ENCODE measurements around the gene WBP4. TPM values are rescaled to one million over a fixed set of nuclear protein-coding genes. Genes with fewer than 3 reads are reported as not detected.
A peak's percentile ranks its signal among the peaks of the same experiment; 100 is the strongest.

WBP4 gene
- total RNA-seq, 1 donor from 2014 or later: 8.2 TPM

DNA sequence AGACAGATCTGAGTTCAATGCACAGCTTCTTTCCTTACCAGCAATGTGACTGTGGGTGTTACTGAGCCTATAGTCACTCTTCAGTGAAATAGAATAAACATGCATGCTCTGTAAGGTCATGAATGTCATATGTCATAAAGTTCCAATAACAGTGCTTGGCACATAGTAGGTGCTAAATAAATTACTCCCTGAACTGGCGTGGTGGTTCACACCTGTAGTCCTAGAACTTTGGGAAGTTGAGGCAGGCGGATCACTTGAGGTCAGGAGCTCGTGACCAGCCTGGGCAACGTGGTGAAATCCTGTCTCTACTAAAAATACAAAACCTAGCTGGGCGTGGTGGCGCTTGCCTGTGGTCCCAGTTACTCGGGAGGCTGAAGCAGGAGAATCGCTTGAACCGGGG, 13.2 kb downstream of the WBP4 start:
- H3K9me3 Mint-ChIP-seq (ENCODE audit: unreplicated experiment): no peaks in the 10 kb centered on the region
- peaks cover 38% of the 10 kb centered on the region for H3K36me3 Mint-ChIP-seq (ENCODE audit: low read depth, unreplicated experiment)

DNA sequence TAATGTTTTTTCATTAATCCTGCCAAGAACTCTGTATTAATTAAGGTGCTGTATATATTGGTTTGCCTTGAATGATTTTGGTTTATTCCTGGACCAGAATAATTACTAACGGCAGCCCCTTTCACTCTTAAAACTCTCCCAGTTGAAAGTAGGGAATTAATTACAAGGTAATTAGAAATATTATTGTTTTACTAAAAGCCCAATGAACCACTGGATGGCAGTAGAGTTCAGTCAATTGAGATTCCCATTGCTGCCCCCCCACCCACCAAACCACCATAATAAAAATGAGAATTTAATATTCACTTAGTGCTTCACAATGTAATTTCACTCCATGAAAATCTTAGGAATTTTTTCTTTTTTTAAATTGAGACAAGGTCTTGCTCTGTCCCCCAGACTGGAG, 13.7 kb downstream of the WBP4 start:
- no peak overlapping the region for H3K27ac Mint-ChIP-seq (ENCODE audit: unreplicated experiment)
- H3K4me3 Mint-ChIP-seq (ENCODE audit: unreplicated experiment): no peak overlapping the region
- peaks cover 8% of the 10 kb centered on the region for H3K4me1 Mint-ChIP-seq (ENCODE audit: unreplicated experiment)
- H3K27me3 Mint-ChIP-seq (ENCODE audit: unreplicated experiment): peaks cover 1% of the 10 kb centered on the region
- peak; percentile 19 for DNase-seq (ENCODE audit: low spot score)
- peaks cover 41% of the 10 kb centered on the region for H3K36me3 Mint-ChIP-seq (ENCODE audit: low read depth, unreplicated experiment)
- no peaks in the 10 kb centered on the region for H3K9me3 Mint-ChIP-seq (ENCODE audit: unreplicated experiment)
- TF ChIP-seq, protein P1, sequence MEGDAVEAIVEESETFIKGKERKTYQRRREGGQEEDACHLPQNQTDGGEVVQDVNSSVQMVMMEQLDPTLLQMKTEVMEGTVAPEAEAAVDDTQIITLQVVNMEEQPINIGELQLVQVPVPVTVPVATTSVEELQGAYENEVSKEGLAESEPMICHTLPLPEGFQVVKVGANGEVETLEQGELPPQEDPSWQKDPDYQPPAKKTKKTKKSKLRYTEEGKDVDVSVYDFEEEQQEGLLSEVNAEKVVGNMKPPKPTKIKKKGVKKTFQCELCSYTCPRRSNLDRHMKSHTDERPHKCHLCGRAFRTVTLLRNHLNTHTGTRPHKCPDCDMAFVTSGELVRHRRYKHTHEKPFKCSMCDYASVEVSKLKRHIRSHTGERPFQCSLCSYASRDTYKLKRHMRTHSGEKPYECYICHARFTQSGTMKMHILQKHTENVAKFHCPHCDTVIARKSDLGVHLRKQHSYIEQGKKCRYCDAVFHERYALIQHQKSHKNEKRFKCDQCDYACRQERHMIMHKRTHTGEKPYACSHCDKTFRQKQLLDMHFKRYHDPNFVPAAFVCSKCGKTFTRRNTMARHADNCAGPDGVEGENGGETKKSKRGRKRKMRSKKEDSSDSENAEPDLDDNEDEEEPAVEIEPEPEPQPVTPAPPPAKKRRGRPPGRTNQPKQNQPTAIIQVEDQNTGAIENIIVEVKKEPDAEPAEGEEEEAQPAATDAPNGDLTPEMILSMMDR (IDR thresholded peaks at IDR 0.05; ENCODE audit: unreplicated experiment): peak; percentile 71

More for the DNA sequence above, 13.2 kb downstream of the WBP4 start:
- Mint-ChIP-seq H3K4me3 (ENCODE audit: unreplicated experiment) (no peak overlapping the region), H3K27ac (ENCODE audit: unreplicated experiment) (no peak overlapping the region), H3K4me1 (ENCODE audit: unreplicated experiment) (peaks cover 8% of the 10 kb centered on the region), H3K27me3 (ENCODE audit: unreplicated experiment) (peaks cover 1% of the 10 kb centered on the region)
- DNase-seq (ENCODE audit: low spot score): no peak
- TF ChIP-seq, protein P1 (IDR thresholded peaks at IDR 0.05; ENCODE audit: unreplicated experiment): no peak

DNA sequence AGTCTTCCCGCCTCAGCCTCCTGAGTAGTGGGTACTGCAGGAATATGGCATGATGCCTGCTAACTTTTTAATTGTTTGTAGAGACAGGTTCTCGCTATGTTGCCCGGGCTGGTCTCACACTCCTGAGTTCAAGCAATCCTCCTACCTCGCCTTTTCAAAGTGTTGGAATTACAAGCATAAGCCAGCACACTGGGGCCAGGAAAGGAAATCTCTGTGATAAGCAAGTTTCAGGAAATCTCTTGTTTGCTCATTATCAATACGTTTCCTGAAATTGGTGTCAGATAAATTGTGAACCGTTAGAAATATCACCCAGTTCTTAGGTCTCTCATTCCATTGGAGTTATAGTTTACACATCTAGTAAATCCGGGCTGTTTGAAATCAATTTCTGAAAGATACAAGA, 14.2 kb downstream of the WBP4 start:
- no peak for DNase-seq (ENCODE audit: low spot score)
- TF ChIP-seq, protein P1 (IDR thresholded peaks at IDR 0.05; ENCODE audit: unreplicated experiment): no peak
- peak overlapping the region; percentile 65 for H3K27ac Mint-ChIP-seq (ENCODE audit: unreplicated experiment)
- H3K4me1 Mint-ChIP-seq (ENCODE audit: unreplicated experiment): peaks cover 8% of the 10 kb centered on the region
- H3K27me3 Mint-ChIP-seq (ENCODE audit: unreplicated experiment): peaks cover 1% of the 10 kb centered on the region
- H3K9me3 Mint-ChIP-seq (ENCODE audit: unreplicated experiment): no peaks in the 10 kb centered on the region
- no peak overlapping the region for H3K4me3 Mint-ChIP-seq (ENCODE audit: unreplicated experiment)
- H3K36me3 Mint-ChIP-seq (ENCODE audit: low read depth, unreplicated experiment): peaks cover 36% of the 10 kb centered on the region

DNA sequence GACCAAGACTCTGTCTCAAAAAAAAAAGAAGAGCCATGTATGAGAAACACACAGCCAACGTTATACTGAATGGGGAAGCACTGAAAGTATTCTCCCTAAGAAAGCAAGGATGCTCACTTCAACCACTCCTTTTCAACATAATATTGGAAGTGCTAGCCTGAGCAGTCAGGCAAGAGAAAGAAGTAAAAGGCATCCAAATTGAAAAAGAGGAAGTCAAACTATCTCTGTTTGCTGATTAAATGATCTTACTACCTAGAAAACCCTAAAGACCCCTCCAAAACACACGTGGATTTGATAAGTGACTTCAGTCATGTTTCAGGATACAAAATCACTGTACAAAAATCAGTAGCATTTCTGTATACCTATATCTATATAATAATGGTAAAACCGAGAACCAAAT, 16.2 kb downstream of the WBP4 start:
- H3K4me1 Mint-ChIP-seq (ENCODE audit: unreplicated experiment): peaks cover 8% of the 10 kb centered on the region
- no peak overlapping the region for H3K27ac Mint-ChIP-seq (ENCODE audit: unreplicated experiment)
- TF ChIP-seq, protein P1 (IDR thresholded peaks at IDR 0.05; ENCODE audit: unreplicated experiment): no peak
- peaks cover 32% of the 10 kb centered on the region for H3K36me3 Mint-ChIP-seq (ENCODE audit: low read depth, unreplicated experiment)
- no peak overlapping the region for H3K4me3 Mint-ChIP-seq (ENCODE audit: unreplicated experiment)
- no peaks in the 10 kb centered on the region for H3K9me3 Mint-ChIP-seq (ENCODE audit: unreplicated experiment)
- no peak for DNase-seq (ENCODE audit: low spot score)
- H3K27me3 Mint-ChIP-seq (ENCODE audit: unreplicated experiment): no peaks in the 10 kb centered on the region

DNA sequence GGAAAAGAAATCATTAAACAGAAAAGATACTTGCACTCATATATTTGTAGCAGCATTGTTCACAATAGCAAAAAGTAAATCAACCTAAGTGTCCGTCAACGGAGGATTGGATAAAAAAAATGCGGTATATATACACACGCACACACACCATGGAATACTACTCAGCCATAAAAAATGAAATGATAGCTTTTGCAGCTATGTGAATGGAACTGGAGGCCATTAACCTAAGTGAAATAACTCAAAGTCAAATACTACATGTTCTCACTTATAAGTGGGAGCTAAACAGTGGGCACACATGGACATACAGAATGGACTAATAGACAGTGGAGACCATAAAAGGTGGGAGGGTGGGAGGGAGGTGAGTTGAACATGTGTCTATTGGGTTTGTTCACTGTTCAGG, 18.4 kb downstream of the WBP4 start:
- TF ChIP-seq, protein P1 (IDR thresholded peaks at IDR 0.05; ENCODE audit: unreplicated experiment): no peak
- no peak overlapping the region for H3K4me3 Mint-ChIP-seq (ENCODE audit: unreplicated experiment)
- H3K27ac Mint-ChIP-seq (ENCODE audit: unreplicated experiment): no peak overlapping the region
- H3K9me3 Mint-ChIP-seq (ENCODE audit: unreplicated experiment): no peaks in the 10 kb centered on the region
- H3K4me1 Mint-ChIP-seq (ENCODE audit: unreplicated experiment): peaks cover 8% of the 10 kb centered on the region
- no peaks in the 10 kb centered on the region for H3K27me3 Mint-ChIP-seq (ENCODE audit: unreplicated experiment)
- DNase-seq (ENCODE audit: low spot score): no peak
- H3K36me3 Mint-ChIP-seq (ENCODE audit: low read depth, unreplicated experiment): peaks cover 32% of the 10 kb centered on the region

All from endothelial cell (in vitro differentiated cells).